ENCODE results near the gene TCF4.

Gene TCF4

DNA sequence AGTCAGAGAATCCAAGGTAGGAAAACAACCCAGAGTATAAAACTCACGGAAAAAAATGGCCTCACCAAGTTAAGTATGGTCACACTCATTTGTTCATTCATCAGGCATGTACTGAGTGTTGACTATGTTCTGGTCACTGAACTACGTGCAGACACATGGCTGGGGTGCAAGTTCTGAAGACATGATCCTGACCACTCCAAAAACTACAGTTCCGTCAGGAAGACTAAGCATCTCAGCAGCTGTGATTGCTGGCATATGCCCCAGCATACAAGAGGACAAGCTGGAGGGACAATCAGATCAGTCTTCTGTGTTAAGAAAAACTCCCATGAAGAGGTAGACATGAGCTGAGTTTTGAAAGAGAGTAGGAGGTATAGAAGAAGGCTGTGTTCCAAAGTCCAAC lies 72.8 kb downstream of the TCF4 start:
- TF ChIP-seq, protein P1, sequence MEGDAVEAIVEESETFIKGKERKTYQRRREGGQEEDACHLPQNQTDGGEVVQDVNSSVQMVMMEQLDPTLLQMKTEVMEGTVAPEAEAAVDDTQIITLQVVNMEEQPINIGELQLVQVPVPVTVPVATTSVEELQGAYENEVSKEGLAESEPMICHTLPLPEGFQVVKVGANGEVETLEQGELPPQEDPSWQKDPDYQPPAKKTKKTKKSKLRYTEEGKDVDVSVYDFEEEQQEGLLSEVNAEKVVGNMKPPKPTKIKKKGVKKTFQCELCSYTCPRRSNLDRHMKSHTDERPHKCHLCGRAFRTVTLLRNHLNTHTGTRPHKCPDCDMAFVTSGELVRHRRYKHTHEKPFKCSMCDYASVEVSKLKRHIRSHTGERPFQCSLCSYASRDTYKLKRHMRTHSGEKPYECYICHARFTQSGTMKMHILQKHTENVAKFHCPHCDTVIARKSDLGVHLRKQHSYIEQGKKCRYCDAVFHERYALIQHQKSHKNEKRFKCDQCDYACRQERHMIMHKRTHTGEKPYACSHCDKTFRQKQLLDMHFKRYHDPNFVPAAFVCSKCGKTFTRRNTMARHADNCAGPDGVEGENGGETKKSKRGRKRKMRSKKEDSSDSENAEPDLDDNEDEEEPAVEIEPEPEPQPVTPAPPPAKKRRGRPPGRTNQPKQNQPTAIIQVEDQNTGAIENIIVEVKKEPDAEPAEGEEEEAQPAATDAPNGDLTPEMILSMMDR (conservative IDR thresholded peaks at IDR 0.05) = no peak
- no peak overlapping the region for H3K27ac ChIP-seq

DNA sequence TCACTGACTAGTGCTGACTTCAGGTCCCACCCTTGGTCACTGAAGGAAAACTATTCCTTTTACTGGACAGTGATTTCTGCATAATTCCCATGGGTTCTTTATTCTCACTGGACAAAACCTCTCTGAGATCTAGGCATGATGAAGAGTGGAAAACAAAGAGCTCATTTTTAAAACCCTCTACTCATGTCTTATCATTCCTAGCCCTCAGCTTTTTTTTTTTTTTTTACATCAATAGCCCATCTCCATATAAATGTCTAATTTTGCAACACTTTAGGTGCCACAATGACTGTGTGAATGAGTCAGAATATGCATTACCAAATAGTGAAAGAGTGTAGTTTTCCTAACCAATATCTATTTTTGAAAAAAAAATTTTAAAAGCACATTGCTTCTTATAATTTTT lies 74.8 kb downstream of the TCF4 start:
- no peak overlapping the region for H3K27ac ChIP-seq
- TF ChIP-seq, protein P1 (conservative IDR thresholded peaks at IDR 0.05) = no peak

- TF ChIP-seq, protein P1 (conservative IDR thresholded peaks at IDR 0.05) = no peak
- no peak overlapping the region for H3K27ac ChIP-seq
Measured at GRCh38 chr18:55511277-55511676, 76.7 kb downstream of the TCF4 start.

DNA sequence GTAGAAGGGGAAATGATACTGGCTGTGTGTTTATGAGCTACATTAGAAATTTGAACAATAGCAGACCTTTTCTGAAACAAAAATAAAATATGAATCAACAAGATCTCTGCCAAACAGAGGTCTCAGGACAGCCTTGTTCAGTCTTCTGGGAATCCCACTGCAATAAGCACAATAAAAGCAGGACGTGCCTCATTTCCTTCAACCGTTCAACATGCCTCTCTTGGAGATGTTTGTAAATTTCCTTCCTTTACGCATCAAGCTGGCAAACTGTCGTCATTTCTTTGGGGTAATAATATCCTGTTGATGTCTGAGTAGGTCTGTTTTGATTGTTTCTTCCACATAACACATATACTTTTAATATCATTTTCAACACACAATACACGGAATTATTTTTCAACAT lies 77.2 kb downstream of the TCF4 start:
- TF ChIP-seq, protein P1 (conservative IDR thresholded peaks at IDR 0.05) = no peak
- H3K27ac ChIP-seq = no peak overlapping the region

GRCh38 chr18:55509631-55510324 lies 78.2 kb downstream of the TCF4 start:
- H3K27ac ChIP-seq = no peak overlapping the region
- TF ChIP-seq, protein P1 (conservative IDR thresholded peaks at IDR 0.05) = no peak

GRCh38 chr18:55508651-55509050 lies 79.3 kb downstream of the TCF4 start:
- TF ChIP-seq, protein P1 (conservative IDR thresholded peaks at IDR 0.05) = no peak
- no peak overlapping the region for H3K27ac ChIP-seq

DNA sequence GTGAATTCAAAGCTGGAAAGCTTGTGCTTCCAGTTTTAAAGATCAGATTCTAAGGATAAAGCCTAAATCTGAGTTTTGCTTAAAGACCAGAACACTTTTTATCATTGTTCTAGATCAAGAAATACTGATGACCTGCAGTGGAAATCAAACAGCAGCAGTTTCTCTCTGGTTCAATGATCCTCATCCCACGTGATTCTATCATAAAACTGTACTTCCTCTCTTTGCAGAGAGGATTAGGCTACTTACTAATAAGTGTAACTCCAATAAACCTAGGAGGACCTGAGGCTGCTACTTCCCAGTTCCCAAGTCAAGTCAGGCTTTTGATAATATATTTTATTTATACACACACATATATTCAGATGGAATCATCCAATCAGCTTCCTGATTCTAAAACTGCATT lies 81.9 kb downstream of the TCF4 start:
- TF ChIP-seq, protein P1 (conservative IDR thresholded peaks at IDR 0.05) = no peak
- H3K27ac ChIP-seq = no peak overlapping the region
